Endothelial cell of umbilical vein (primary cell): Measurements from ENCODE around the gene BCL2L2. TPM values are rescaled to one million over a fixed set of nuclear protein-coding genes. Genes with fewer than 3 reads are reported as not detected.

Source experiments
- BruUV-seq: library from RNA; stranded (reverse); fragments of 400-500 nt; replicated peaks from 2 replicates; lab custom pipeline; 2021; lab: Mats Ljungman, UMichigan
- CTCF ChIA-PET: fragments of 300-600, 350-600 bp; sonication (Branson Sonifier 250); formaldehyde crosslinking; loops from one replicate; lab custom pipeline; 2021; ENCODE audit warnings: antibody characterized with exemption, inconsistent platforms; lab: Charles Lee
- POLR2A ChIA-PET: fragments of 300-600, 350-600 bp; sonication (Branson Sonifier 250); formaldehyde crosslinking; loops from one replicate; lab custom pipeline; 2021; ENCODE audit warnings: antibody characterized with exemption, inconsistent platforms; lab: Charles Lee
- DNase-seq: peaks from one replicate; pipeline ENCODE4 v3.0.0-alpha.2; 2011; ENCODE audit warnings: low read depth, low spot score
- FAIRE-seq: peaks from 2 replicates; lab custom pipeline; 2011; peaks lifted over from hg19 to GRCh38; lab: Jason Lieb, UNC
- H2AFZ ChIP-seq: 2 replicates; pipeline ENCODE4 v1.6.0; 2012; ENCODE audit warnings: low read depth, low read length, control low read depth, inconsistent platforms
- H3K27ac ChIP-seq: 2 replicates; pipeline ENCODE4 v1.5.1; 2011; ENCODE audit warnings: low read depth, mild to moderate bottlenecking, control low read depth, low read length, moderate library complexity; ENCODE audit not compliant: insufficient read depth
- H3K27me3 ChIP-seq, 2 experiments: 2 replicates each; pipeline versions ENCODE4 v1.6.0 to v1.6.1; 2011; ENCODE audit warnings: low read length in 2 of 2, mixed read lengths in 1 of 2; ENCODE audit not compliant: control insufficient read depth in 2 of 2, insufficient read depth in 2 of 2
- H3K36me3 ChIP-seq, 2 experiments: 2 replicates in 1 of 2; 3 replicates in 1 of 2; pipeline ENCODE4 v1.5.1; 2011; ENCODE audit warnings: low read length in 2 of 2, mild to moderate bottlenecking in 1 of 2, moderate library complexity in 1 of 2; ENCODE audit not compliant: control insufficient read depth in 2 of 2, insufficient read depth in 2 of 2; ENCODE audit errors: extremely low read depth in 1 of 2
- H3K4me1 ChIP-seq: 3 replicates; pipeline ENCODE4 v1.5.1; 2011; ENCODE audit warnings: mild to moderate bottlenecking, low read length; ENCODE audit not compliant: control insufficient read depth, insufficient read depth; ENCODE audit errors: extremely low read depth
- H3K4me2 ChIP-seq: 2 replicates; pipeline ENCODE4 v1.6.1; 2011; ENCODE audit warnings: low read length, control low read depth, mixed read lengths; ENCODE audit not compliant: insufficient read depth
- H3K4me3 ChIP-seq, 3 experiments: fragments of 200-600 bp in 1 of 3; sonication (generic), shearing (Covaris generic) in 1 of 3; replicated peaks in 1 of 3; 2 replicates each; pipeline ENCODE4 v1.5.1; 2011 to 2016; ENCODE audit warnings: control low read depth in 3 of 3, low read length in 3 of 3, mild to moderate bottlenecking in 2 of 3, inconsistent platforms in 1 of 3, low read depth in 1 of 3, moderate library complexity in 1 of 3; ENCODE audit not compliant: insufficient read depth in 1 of 3
- H3K79me2 ChIP-seq: 2 replicates; pipeline ENCODE4 v1.6.0; 2012; ENCODE audit warnings: low read length, inconsistent platforms; ENCODE audit not compliant: control insufficient read depth, insufficient read depth
- H3K9ac ChIP-seq: replicated peaks from 2 replicates; pipeline ENCODE3; 2011; ENCODE audit warnings: low read length, control low read depth; ENCODE audit not compliant: insufficient read depth; ENCODE audit errors: extremely low read depth
- H3K9me1 ChIP-seq: replicated peaks from 3 replicates; pipeline ENCODE4 v1.6.0; 2011; ENCODE audit warnings: mild to moderate bottlenecking, low read length; ENCODE audit not compliant: control insufficient read depth, insufficient read depth; ENCODE audit errors: extremely low read depth
- H3K9me3 ChIP-seq: replicated peaks from 2 replicates; pipeline ENCODE4 v1.5.1; 2012; ENCODE audit warnings: low read length, inconsistent platforms; ENCODE audit not compliant: control insufficient read depth, insufficient read depth
- H4K20me1 ChIP-seq: replicated peaks from 2 replicates; pipeline ENCODE3; 2011; ENCODE audit warnings: mild to moderate bottlenecking, low read length; ENCODE audit not compliant: control insufficient read depth, insufficient read depth; ENCODE audit errors: extremely low read depth
- CTCF ChIP-seq, 2 donors: IDR thresholded peaks; 1 replicate in 1 of 2; 2 replicates in 1 of 2; pipeline ENCODE4 v1.5.1; 2011; ENCODE audit warnings: low read length in 2 of 2, mild to moderate bottlenecking in 2 of 2, moderate library complexity in 2 of 2, control low read depth in 1 of 2, inconsistent platforms in 1 of 2, low read depth in 1 of 2; ENCODE audit not compliant: insufficient read depth in 1 of 2; ENCODE audit errors: extremely low read depth in 1 of 2
- EZH2 ChIP-seq: IDR thresholded peaks from 2 replicates; pipeline ENCODE4 v1.6.1; 2012; ENCODE audit warnings: borderline replicate concordance, low read depth, mild to moderate bottlenecking, moderate library complexity, low read length, inconsistent platforms; ENCODE audit not compliant: severe bottlenecking
- FOS ChIP-seq: IDR thresholded peaks from 2 replicates; pipeline ENCODE4 v1.6.1; 2011; ENCODE audit warnings: mild to moderate bottlenecking, low read length, moderate library complexity, borderline replicate concordance; ENCODE audit not compliant: insufficient read depth
- GATA2 ChIP-seq: IDR thresholded peaks from 2 replicates; pipeline ENCODE4 v1.7.0; 2011; ENCODE audit warnings: low read depth, mild to moderate bottlenecking, moderate library complexity, mixed read lengths, low read length; ENCODE audit not compliant: insufficient read length, insufficient read depth
- JUN ChIP-seq: IDR thresholded peaks from 2 replicates; pipeline ENCODE4 v1.6.1; 2011; ENCODE audit warnings: borderline replicate concordance, low read depth; ENCODE audit not compliant: insufficient read length, insufficient read depth
- MAX ChIP-seq: IDR thresholded peaks from 2 replicates; pipeline ENCODE4 v1.6.1; 2011; ENCODE audit not compliant: insufficient read depth, insufficient read length
- MYC ChIP-seq: IDR thresholded peaks from one replicate; pipeline ENCODE4 v1.6.1; 2011; ENCODE audit warnings: mild to moderate bottlenecking, low read depth, low read length
- POLR2A ChIP-seq: IDR thresholded peaks from 2 replicates; pipeline ENCODE4 v1.6.1; 2012; ENCODE audit warnings: low read depth, mild to moderate bottlenecking, control low read depth, low read length
- POLR2AphosphoS5 ChIP-seq: IDR thresholded peaks from 2 replicates; pipeline ENCODE4 v1.6.1; 2012; ENCODE audit warnings: low read depth, mild to moderate bottlenecking, control low read depth, low read length, moderate library complexity; ENCODE audit not compliant: insufficient read depth
- dilution Hi-C: fragments of 300-500 bp; cut with MboI; formaldehyde crosslinking; loops from one replicate; pipeline ENCODE4 v1.15.0; 2019; ENCODE audit warnings: low sequenced_read_pairs; ENCODE audit not compliant: extremely low pct_ligation_motif_present
- intact Hi-C: fragments of 100-400 bp; cut with micrococcal nuclease; formaldehyde crosslinking; loops from one replicate; pipeline ENCODE4 v1.10.0; 2022
- polyA plus RNA-seq, 4 experiments: library from polyadenylated mRNA; depleted of rRNA in 3 of 4; stranded (reverse) in 3 of 4; unstranded in 1 of 4; fragments of >200 nt; gene quantifications; 2 replicates each; pipeline versions ENCODE4 v1.2.1 to v1.2.3, GENCODE V29; 2011 to 2012; ENCODE audit warnings: missing spikeins in 1 of 4
- total RNA-seq: library from RNA; stranded (reverse); gene quantifications from 2 replicates; pipeline ENCODE4 v1.2.3, GENCODE V29; 2021

The BCL2L2 gene
- total and polyA plus RNA-seq, 2 donors (not counting 3 experiments of a cell fraction or from before 2014, with no cell fraction given): 19.9 to 24.3 TPM

GRCh38 chr14:23339506-23340268 is 33.1 kb downstream of the BCL2L2 start:
- Histone ChIP-seq H3K9me3 (no peaks in the 10 kb centered on the region), H3K4me1 (no peaks in the 10 kb centered on the region), H3K27ac (no peak overlapping the region), H3K4me2 (no peak overlapping the region), H3K9me1 (no peaks in the 10 kb centered on the region), H2AFZ (no peak overlapping the region), H4K20me1 (no peaks in the 10 kb centered on the region), H3K9ac (no peak overlapping the region), H3K79me2 (no peaks in the 10 kb centered on the region), H3K27me3 (peaks cover 4 to 11% of the 10 kb centered on the region in 2 experiments), H3K36me3 (no peaks in the 10 kb centered on the region), H3K4me3 (no peak overlapping the region)
- DNase-seq (no peak), FAIRE-seq (no peak)
- ChIA-PET CTCF (interaction anchor here (1.5 kb wide), 1 partner anchor 11 kb away, joined by 3 read pairs; no protein-coding TSS in a partner anchor), POLR2A (no interaction called here)
- no TSS peak for BruUV-seq
- dilution Hi-C loops: no loop called here
- TF ChIP-seq JUN (no peak), POLR2A (no peak), FOS (no peak), MYC (no peak), MAX (no peak), POLR2AphosphoS5 (no peak), GATA2 (no peak), CTCF (IDR thresholded peaks at IDR 0.05; ENCODE audit: extremely low read depth in 1 of 2, insufficient read depth in 1 of 2, low read depth in 1 of 2, low read length in 2 of 2) (no peak), EZH2 (no peak)
- intact Hi-C loops: no loop called here
